Measurements from ENCODE around the gene GRM7. TPM values are rescaled to one million over a fixed set of nuclear protein-coding genes. Genes with fewer than 3 reads are reported as not detected.

The GRM7 gene
- total and polyA plus RNA-seq, 9 of the 15 experiments (the other 6 are each of a cell fraction or from before 2014, with no cell fraction given), result not detected

DNA sequence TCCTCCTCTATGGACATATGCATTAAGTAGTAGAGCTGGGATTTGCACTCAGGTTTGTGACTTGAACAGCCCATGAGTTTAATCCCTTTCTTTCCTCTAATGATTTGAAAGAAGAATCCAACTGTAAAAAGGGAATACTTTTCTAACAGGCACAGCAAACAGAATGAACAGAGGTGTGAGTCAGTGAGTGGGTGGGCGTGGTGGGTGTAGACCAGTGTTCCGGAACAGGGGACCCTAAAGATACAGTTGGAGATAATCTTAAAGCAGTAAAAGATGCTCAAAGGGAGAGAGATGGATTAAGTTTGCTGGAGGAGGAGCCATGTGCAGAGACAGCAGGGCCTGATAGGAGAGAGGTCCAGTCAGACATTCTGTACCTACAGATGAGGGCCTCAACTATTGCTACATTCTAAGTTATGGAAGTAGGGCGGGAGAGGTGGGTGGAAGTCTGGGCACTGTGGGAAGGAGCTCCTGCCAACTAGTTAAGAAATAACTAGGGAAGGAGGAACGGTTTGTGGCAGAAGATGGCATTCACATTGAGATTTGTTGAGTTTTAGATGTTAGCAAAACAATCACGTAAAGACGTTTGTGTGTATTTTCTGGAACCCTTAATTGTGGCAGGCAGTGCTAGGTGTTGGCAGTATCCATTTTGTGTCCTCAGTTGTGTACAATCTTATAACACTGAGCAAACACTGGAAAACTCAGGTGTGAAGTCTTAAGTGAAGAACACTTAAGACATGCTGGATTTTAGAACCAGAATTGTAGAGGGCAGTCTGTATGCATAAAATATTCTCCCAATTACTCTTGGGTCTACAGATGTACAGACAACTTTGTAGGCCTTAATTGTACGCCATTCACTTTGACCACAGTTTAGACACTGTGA is 511.0 kb downstream of the GRM7 start:
- ChIA-PET POLR2A (no interaction called here), CTCF (ENCODE audit: low intra/inter-chr PET ratio) (no interaction called here)
- WGBS (ENCODE audit: insufficient coverage, low coverage, missing lambda C conversion rate), result 3% methylated on average over 7 of the region's 7 CpGs
- no peak overlapping the region for H3K9ac ChIP-seq (ENCODE audit: insufficient read depth in 1 of 2, low read depth in 2 of 2, low read length in 2 of 2)
- FAIRE-seq (no peak), ATAC-seq (no peak), DNase-seq (ENCODE audit: extremely low read depth in 1 of 4, low spot score in 3 of 4) (no peak)
- H2AFZ ChIP-seq (ENCODE audit: low read depth, low read length), result no peak overlapping the region
- H3K9me3 ChIP-seq (replicated peaks; ENCODE audit: control insufficient read depth, insufficient read depth, low read depth, low read length), result no peaks in the 10 kb centered on the region
- H3K4me2 ChIP-seq (ENCODE audit: insufficient read depth, low read length), result no peak overlapping the region
- H3K36me3 ChIP-seq (ENCODE audit: control insufficient read depth, insufficient read depth, low read length), result no peaks in the 10 kb centered on the region
- H3K4me3 ChIP-seq, result no peak overlapping the region
- H3K79me2 ChIP-seq (ENCODE audit: control insufficient read depth, insufficient read depth, low read length), result no peaks in the 10 kb centered on the region
- H3K27ac ChIP-seq (ENCODE audit: extremely low read depth, low read depth, low read length), result no peak overlapping the region
- no TSS peak for BruUV-seq (replicated peaks)
- no peaks in the 10 kb centered on the region for H4K20me1 ChIP-seq (replicated peaks; ENCODE audit: control insufficient read depth, insufficient read depth, low read length)
- H3K27me3 ChIP-seq (ENCODE audit: control insufficient read depth in 2 of 2, insufficient read depth in 2 of 2, low read length in 2 of 2), result no peaks in the 10 kb centered on the region
- in situ Hi-C loops (cut with MboI), result no loop called here
- H3K4me1 ChIP-seq (replicated peaks in 1 of 2; ENCODE audit: control insufficient read depth in 2 of 2, insufficient read depth in 2 of 2, low read length in 2 of 2), result no peaks in the 10 kb centered on the region
- TF ChIP-seq ZNF347 (CRISPR knock-in tag; IDR thresholded peaks at IDR 0.05; ENCODE audit: low read depth), result no peak
- TF ChIP-seq, protein P1, sequence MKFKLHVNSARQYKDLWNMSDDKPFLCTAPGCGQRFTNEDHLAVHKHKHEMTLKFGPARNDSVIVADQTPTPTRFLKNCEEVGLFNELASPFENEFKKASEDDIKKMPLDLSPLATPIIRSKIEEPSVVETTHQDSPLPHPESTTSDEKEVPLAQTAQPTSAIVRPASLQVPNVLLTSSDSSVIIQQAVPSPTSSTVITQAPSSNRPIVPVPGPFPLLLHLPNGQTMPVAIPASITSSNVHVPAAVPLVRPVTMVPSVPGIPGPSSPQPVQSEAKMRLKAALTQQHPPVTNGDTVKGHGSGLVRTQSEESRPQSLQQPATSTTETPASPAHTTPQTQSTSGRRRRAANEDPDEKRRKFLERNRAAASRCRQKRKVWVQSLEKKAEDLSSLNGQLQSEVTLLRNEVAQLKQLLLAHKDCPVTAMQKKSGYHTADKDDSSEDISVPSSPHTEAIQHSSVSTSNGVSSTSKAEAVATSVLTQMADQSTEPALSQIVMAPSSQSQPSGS (CRISPR knock-in tag; IDR thresholded peaks at IDR 0.05), result no peak
- TF ChIP-seq, protein P2, sequence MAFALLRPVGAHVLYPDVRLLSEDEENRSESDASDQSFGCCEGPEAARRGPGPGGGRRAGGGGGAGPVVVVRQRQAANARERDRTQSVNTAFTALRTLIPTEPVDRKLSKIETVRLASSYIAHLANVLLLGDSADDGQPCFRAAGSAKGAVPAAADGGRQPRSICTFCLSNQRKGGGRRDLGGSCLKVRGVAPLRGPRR (CRISPR knock-in tag; IDR thresholded peaks at IDR 0.05), result no peak
- TF ChIP-seq, protein P3, sequence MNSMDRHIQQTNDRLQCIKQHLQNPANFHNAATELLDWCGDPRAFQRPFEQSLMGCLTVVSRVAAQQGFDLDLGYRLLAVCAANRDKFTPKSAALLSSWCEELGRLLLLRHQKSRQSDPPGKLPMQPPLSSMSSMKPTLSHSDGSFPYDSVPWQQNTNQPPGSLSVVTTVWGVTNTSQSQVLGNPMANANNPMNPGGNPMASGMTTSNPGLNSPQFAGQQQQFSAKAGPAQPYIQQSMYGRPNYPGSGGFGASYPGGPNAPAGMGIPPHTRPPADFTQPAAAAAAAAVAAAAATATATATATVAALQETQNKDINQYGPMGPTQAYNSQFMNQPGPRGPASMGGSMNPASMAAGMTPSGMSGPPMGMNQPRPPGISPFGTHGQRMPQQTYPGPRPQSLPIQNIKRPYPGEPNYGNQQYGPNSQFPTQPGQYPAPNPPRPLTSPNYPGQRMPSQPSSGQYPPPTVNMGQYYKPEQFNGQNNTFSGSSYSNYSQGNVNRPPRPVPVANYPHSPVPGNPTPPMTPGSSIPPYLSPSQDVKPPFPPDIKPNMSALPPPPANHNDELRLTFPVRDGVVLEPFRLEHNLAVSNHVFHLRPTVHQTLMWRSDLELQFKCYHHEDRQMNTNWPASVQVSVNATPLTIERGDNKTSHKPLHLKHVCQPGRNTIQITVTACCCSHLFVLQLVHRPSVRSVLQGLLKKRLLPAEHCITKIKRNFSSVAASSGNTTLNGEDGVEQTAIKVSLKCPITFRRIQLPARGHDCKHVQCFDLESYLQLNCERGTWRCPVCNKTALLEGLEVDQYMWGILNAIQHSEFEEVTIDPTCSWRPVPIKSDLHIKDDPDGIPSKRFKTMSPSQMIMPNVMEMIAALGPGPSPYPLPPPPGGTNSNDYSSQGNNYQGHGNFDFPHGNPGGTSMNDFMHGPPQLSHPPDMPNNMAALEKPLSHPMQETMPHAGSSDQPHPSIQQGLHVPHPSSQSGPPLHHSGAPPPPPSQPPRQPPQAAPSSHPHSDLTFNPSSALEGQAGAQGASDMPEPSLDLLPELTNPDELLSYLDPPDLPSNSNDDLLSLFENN (IDR thresholded peaks at IDR 0.05; ENCODE audit: low read depth in 2 of 2, low read length in 2 of 2), result no peak
- TF ChIP-seq, protein P4, sequence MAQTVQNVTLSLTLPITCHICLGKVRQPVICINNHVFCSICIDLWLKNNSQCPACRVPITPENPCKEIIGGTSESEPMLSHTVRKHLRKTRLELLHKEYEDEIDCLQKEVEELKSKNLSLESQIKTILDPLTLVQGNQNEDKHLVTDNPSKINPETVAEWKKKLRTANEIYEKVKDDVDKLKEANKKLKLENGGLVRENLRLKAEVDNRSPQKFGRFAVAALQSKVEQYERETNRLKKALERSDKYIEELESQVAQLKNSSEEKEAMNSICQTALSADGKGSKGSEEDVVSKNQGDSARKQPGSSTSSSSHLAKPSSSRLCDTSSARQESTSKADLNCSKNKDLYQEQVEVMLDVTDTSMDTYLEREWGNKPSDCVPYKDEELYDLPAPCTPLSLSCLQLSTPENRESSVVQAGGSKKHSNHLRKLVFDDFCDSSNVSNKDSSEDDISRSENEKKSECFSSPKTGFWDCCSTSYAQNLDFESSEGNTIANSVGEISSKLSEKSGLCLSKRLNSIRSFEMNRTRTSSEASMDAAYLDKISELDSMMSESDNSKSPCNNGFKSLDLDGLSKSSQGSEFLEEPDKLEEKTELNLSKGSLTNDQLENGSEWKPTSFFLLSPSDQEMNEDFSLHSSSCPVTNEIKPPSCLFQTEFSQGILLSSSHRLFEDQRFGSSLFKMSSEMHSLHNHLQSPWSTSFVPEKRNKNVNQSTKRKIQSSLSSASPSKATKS (CRISPR knock-in tag; IDR thresholded peaks at IDR 0.05), result no peak
- TF ChIP-seq KLF16 (IDR thresholded peaks at IDR 0.05), result no peak
- TF ChIP-seq BCOR (IDR thresholded peaks at IDR 0.05), result no peak
- intact Hi-C loops (cut with micrococcal nuclease), result no loop called here
- H3K9me1 ChIP-seq (ENCODE audit: control insufficient read depth, insufficient read depth, low read length), result no peaks in the 10 kb centered on the region

Measured in K562 (cell line).